HepG2 (cell line): ENCODE measurements around the gene BAHD1. TPM values are rescaled to one million over a fixed set of nuclear protein-coding genes. Genes with fewer than 3 reads are reported as not detected.

ENCODE experiments used
- CREM ChIP-seq, 2 experiments: sonication (generic) in 1 of 2; formaldehyde crosslinking in 1 of 2; IDR thresholded peaks; 2 replicates each; pipeline versions ENCODE4 v1.4.0 to v1.6.1; 2016 to 2020; ENCODE audit warnings: antibody characterized with exemption in 1 of 2, mild to moderate bottlenecking in 1 of 2, missing genetic modification reagents in 1 of 2
- ETV5 ChIP-seq: IDR thresholded peaks from 2 replicates; pipeline ENCODE4 v1.6.1; 2018; ENCODE audit warnings: missing biosample characterization, missing genetic modification reagents, inconsistent platforms, borderline replicate concordance
- GFI1 ChIP-seq: sonication (generic); formaldehyde crosslinking; IDR thresholded peaks from 2 replicates; pipeline ENCODE4 v1.5.0; 2020; ENCODE audit warnings: missing genetic modification reagents, mild to moderate bottlenecking, borderline replicate concordance
- HMGA1 ChIP-seq: sonication (generic); formaldehyde crosslinking; conservative IDR thresholded peaks from 2 replicates; pipeline ENCODE4 v1.4.0; 2020; ENCODE audit warnings: missing genetic modification reagents
- JUNB ChIP-seq: sonication (generic); formaldehyde crosslinking; IDR thresholded peaks from 2 replicates; pipeline ENCODE4 v1.8.0; 2022; ENCODE audit warnings: missing genetic modification reagents, mild to moderate bottlenecking, borderline replicate concordance
- KLF6 ChIP-seq: IDR thresholded peaks from 2 replicates; pipeline ENCODE4 v1.8.0; 2016; ENCODE audit warnings: missing biosample characterization, missing genetic modification reagents
- NFYC ChIP-seq: IDR thresholded peaks from 2 replicates; pipeline ENCODE4 v1.6.1; 2016; ENCODE audit warnings: missing genetic modification reagents, missing compliant biosample characterization
- SIN3B ChIP-seq: fragments of 150-350 bp; IDR thresholded peaks from 2 replicates; pipeline ENCODE4 v1.6.1; 2014; ENCODE audit warnings: low read length
- THAP11 ChIP-seq: IDR thresholded peaks from 2 replicates; pipeline ENCODE4 v1.6.1; 2016; ENCODE audit warnings: missing biosample characterization, missing genetic modification reagents
- ZBTB43 ChIP-seq: sonication (generic); formaldehyde crosslinking; conservative IDR thresholded peaks from 2 replicates; pipeline ENCODE4 v1.4.0; 2020; ENCODE audit warnings: missing genetic modification reagents
- ZMAT3 ChIP-seq: sonication (generic); formaldehyde crosslinking; conservative IDR thresholded peaks from 2 replicates; pipeline ENCODE4 v1.7.0; 2021; ENCODE audit warnings: missing genetic modification reagents
- ZNF513 ChIP-seq: sonication (generic); formaldehyde crosslinking; conservative IDR thresholded peaks from 2 replicates; pipeline ENCODE4 v1.5.0; 2020; ENCODE audit warnings: missing genetic modification reagents
- ZNF589 ChIP-seq: sonication (generic); formaldehyde crosslinking; conservative IDR thresholded peaks from 2 replicates; pipeline ENCODE4 v1.8.0; 2022; ENCODE audit warnings: mild to moderate bottlenecking, moderate library complexity, missing genetic modification reagents
- ZNF839 ChIP-seq: sonication (generic); formaldehyde crosslinking; IDR thresholded peaks from 2 replicates; pipeline ENCODE4 v1.4.0; 2020; ENCODE audit warnings: missing genetic modification reagents, mild to moderate bottlenecking, borderline replicate concordance
- polyA plus RNA-seq, 8 experiments: library from polyadenylated mRNA; depleted of rRNA in 3 of 8; stranded (reverse) in 7 of 8; unstranded in 1 of 8; fragments of >200 nt; fragmentation: Illumina TruSeq in 4 of 8; extraction: Trizol in 4 of 8; gene quantifications; 2 replicates each; pipeline versions ENCODE4 v1.2.1 to v1.2.3, GENCODE V29; 2011 to 2016; ENCODE audit warnings: low read depth in 4 of 8, missing spikeins in 1 of 8, mixed read lengths in 1 of 8; ENCODE audit not compliant: insufficient read depth in 1 of 8
- total RNA-seq, 5 experiments: library from RNA; depleted of rRNA; stranded (reverse); fragments of >200 nt; fragmentation: Illumina TruSeq; extraction: Trizol; gene quantifications; 2 replicates each; pipeline ENCODE4 v1.2.3, GENCODE V29; 2016; ENCODE audit warnings: low read depth in 1 of 5
- TF ChIP-seq, protein P1 (sequence below): sonication (generic); formaldehyde crosslinking; IDR thresholded peaks from 2 replicates; pipeline ENCODE4 v1.5.1; 2020; ENCODE audit warnings: mild to moderate bottlenecking, missing genetic modification reagents
- TF ChIP-seq, protein P2 (sequence below): sonication (generic); formaldehyde crosslinking; conservative IDR thresholded peaks from 2 replicates; pipeline ENCODE4 v1.8.0; 2022; ENCODE audit warnings: missing genetic modification reagents
- TF ChIP-seq, protein P3 (sequence below): sonication (generic); formaldehyde crosslinking; IDR thresholded peaks from 2 replicates; pipeline ENCODE4 v1.4.0; 2020; ENCODE audit warnings: missing genetic modification reagents, borderline replicate concordance
- TF ChIP-seq, protein P4 (sequence below): sonication (generic); formaldehyde crosslinking; IDR thresholded peaks from 2 replicates; pipeline ENCODE4 v1.4.0; 2020; ENCODE audit warnings: missing genetic modification reagents

BAHD1 gene
- total and polyA plus RNA-seq, 2 of the 13 experiments (the other 11 are each of a cell fraction or from before 2014, with no cell fraction given), result 3.3 to 8.7 TPM

GRCh38 chr15:40405501-40406381 lies 35.0 kb upstream of the BAHD1 start, which contains the start of gene IVD (continued):
- TF ChIP-seq, protein P1, sequence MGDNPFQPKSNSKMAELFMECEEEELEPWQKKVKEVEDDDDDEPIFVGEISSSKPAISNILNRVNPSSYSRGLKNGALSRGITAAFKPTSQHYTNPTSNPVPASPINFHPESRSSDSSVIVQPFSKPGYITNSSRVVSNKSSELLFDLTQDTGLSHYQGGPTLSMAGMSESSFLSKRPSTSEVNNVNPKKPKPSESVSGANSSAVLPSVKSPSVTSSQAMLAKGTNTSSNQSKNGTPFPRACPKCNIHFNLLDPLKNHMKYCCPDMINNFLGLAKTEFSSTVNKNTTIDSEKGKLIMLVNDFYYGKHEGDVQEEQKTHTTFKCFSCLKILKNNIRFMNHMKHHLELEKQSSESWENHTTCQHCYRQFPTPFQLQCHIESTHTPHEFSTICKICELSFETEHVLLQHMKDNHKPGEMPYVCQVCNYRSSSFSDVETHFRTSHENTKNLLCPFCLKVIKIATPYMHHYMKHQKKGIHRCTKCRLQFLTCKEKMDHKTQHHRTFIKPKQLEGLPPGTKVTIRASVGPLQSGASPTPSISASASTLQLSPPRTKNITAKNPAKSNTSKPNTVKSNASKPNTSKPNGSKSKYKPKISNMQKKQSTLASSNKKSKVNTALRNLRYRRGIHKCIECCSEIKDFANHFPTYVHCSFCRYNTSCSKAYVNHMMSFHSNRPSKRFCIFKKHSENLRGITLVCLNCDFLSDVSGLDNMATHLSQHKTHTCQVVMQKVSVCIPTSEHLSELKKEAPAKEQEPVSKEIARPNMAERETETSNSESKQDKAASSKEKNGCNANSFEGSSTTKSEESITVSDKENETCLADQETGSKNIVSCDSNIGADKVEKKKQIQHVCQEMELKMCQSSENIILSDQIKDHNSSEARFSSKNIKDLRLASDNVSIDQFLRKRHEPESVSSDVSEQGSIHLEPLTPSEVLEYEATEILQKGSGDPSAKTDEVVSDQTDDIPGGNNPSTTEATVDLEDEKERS (CRISPR knock-in tag), result 0 out of 2 replicates have a peak, but pooled peaks have one; percentile 52
- TF ChIP-seq ZNF589 (no peak), ZNF839 (CRISPR knock-in tag) (no peak; the same call in 1 of the 2 replicates), JUNB (no peak), NFYC (CRISPR knock-in tag) (peak; percentile 97), GFI1 (CRISPR knock-in tag) (no peak; the same call in 1 of the 2 replicates), ZNF513 (CRISPR knock-in tag) (no peak), KLF6 (CRISPR knock-in tag) (peak; percentile 80; the same call in 1 of the 2 replicates), ETV5 (CRISPR knock-in tag) (no peak; the same call in 1 of the 2 replicates), CREM (IDR thresholded peaks at IDR 0.05) (peak; percentile 36; the same call in 1 of the 2 replicates), CREM (CRISPR knock-in tag; IDR thresholded peaks at IDR 0.05) (no peak), HMGA1 (CRISPR knock-in tag) (no peak), ZMAT3 (CRISPR knock-in tag) (peak; percentile 91), SIN3B (no peak), ZBTB43 (CRISPR knock-in tag) (no peak), THAP11 (CRISPR knock-in tag) (peak; percentile 71)
- TF ChIP-seq, protein P2, sequence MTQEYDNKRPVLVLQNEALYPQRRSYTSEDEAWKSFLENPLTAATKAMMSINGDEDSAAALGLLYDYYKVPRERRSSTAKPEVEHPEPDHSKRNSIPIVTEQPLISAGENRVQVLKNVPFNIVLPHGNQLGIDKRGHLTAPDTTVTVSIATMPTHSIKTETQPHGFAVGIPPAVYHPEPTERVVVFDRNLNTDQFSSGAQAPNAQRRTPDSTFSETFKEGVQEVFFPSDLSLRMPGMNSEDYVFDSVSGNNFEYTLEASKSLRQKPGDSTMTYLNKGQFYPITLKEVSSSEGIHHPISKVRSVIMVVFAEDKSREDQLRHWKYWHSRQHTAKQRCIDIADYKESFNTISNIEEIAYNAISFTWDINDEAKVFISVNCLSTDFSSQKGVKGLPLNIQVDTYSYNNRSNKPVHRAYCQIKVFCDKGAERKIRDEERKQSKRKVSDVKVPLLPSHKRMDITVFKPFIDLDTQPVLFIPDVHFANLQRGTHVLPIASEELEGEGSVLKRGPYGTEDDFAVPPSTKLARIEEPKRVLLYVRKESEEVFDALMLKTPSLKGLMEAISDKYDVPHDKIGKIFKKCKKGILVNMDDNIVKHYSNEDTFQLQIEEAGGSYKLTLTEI, result no peak
- TF ChIP-seq, protein P3, sequence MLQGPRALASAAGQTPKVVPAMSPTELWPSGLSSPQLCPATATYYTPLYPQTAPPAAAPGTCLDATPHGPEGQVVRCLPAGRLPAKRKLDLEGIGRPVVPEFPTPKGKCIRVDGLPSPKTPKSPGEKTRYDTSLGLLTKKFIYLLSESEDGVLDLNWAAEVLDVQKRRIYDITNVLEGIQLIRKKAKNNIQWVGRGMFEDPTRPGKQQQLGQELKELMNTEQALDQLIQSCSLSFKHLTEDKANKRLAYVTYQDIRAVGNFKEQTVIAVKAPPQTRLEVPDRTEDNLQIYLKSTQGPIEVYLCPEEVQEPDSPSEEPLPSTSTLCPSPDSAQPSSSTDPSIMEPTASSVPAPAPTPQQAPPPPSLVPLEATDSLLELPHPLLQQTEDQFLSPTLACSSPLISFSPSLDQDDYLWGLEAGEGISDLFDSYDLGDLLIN, result no peak
- TF ChIP-seq, protein P4, sequence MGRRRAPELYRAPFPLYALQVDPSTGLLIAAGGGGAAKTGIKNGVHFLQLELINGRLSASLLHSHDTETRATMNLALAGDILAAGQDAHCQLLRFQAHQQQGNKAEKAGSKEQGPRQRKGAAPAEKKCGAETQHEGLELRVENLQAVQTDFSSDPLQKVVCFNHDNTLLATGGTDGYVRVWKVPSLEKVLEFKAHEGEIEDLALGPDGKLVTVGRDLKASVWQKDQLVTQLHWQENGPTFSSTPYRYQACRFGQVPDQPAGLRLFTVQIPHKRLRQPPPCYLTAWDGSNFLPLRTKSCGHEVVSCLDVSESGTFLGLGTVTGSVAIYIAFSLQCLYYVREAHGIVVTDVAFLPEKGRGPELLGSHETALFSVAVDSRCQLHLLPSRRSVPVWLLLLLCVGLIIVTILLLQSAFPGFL (CRISPR knock-in tag), result no peak
